Measurements from ENCODE around the gene GPR17.

DNA sequence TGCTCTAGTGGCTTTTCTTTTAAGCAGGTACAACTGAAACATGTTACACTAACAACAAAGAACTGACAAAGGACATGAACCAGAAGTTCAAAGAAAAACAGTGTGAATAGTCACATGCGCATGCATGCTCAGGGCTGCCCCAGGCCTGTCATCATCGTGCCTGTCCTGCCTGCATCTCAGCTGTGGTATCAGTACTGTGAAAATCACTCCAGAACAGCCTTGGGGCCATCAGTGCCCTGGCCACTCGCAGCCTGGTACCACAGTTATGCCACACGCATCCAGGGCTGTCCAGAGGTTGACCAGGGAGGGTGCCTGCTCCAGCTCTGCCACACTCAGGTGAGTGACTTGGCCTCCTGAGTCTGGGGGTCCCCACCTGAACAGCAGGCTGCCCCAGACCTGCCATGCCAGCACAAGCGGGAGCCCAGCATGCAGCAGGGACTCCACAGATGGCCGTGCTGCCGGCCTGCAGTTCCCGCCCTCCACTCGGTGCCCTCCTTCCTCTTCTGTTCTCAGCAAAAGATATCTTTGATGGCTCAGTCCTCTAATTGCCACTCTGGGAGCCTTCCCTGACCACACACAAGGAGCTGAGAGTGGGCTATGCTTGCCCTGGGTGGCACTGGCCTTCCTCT is 17.1 kb downstream of the GPR17 start:
- TF ChIP-seq, protein P1, sequence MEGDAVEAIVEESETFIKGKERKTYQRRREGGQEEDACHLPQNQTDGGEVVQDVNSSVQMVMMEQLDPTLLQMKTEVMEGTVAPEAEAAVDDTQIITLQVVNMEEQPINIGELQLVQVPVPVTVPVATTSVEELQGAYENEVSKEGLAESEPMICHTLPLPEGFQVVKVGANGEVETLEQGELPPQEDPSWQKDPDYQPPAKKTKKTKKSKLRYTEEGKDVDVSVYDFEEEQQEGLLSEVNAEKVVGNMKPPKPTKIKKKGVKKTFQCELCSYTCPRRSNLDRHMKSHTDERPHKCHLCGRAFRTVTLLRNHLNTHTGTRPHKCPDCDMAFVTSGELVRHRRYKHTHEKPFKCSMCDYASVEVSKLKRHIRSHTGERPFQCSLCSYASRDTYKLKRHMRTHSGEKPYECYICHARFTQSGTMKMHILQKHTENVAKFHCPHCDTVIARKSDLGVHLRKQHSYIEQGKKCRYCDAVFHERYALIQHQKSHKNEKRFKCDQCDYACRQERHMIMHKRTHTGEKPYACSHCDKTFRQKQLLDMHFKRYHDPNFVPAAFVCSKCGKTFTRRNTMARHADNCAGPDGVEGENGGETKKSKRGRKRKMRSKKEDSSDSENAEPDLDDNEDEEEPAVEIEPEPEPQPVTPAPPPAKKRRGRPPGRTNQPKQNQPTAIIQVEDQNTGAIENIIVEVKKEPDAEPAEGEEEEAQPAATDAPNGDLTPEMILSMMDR (conservative IDR thresholded peaks at IDR 0.05 in 1 of 2, IDR thresholded peaks at IDR 0.05 in 1 of 2; ENCODE audit: extremely low read depth in 1 of 2, insufficient read depth in 1 of 2, low read depth in 1 of 2, low read length in 2 of 2): no peak
- no peak for TF ChIP-seq EZH2 (IDR thresholded peaks at IDR 0.05; ENCODE audit: borderline replicate concordance, low read length)
